Urinary bladder (tissue), 4 donors: ENCODE results near the gene OVCH1. TPM values are rescaled to one million over a fixed set of nuclear protein-coding genes. Genes with fewer than 3 reads are reported as not detected.
A peak's percentile ranks its signal among the peaks of the same experiment; 100 is the strongest.
"Not testable (repeated sequence)": the region's sequence is repeated elsewhere in the genome, so short reads cannot be mapped to it uniquely, and the experiment has no call there.

Experiments used
- DNase-seq: peaks from one replicate; pipeline ENCODE4 v3.0.0-alpha.2; 2015; ENCODE audit errors: extremely low spot score
- H3K27ac ChIP-seq: one replicate; pipeline ENCODE4 v1.5.1; 2013; ENCODE audit warnings: low read depth, mild to moderate bottlenecking, moderate library complexity
- H3K36me3 ChIP-seq: one replicate; pipeline ENCODE4 v1.6.1; 2013; ENCODE audit warnings: mild to moderate bottlenecking, moderate library complexity; ENCODE audit not compliant: insufficient read depth
- H3K4me1 ChIP-seq: one replicate; pipeline ENCODE4 v1.6.1; 2013; ENCODE audit warnings: mild to moderate bottlenecking, moderate library complexity; ENCODE audit not compliant: insufficient read depth
- H3K4me3 ChIP-seq: one replicate; pipeline ENCODE4 v1.5.1; 2013; ENCODE audit warnings: low read depth, low read length
- WGBS: extraction: QIAGEN DNeasy Blood & Tissue Kit; methylation state at CpG from one replicate; pipeline ENCODE4 v1.1.7; 2013; 5-methylcytosine and 5-hydroxymethylcytosine counted together
- polyA plus RNA-seq: library from polyadenylated mRNA; stranded (reverse); fragments of 200-250 nt; gene quantifications from one replicate; pipeline ENCODE4 v1.2.3, GENCODE V29; 2013
- total RNA-seq: library from RNA; depleted of rRNA; stranded (reverse); fragments of >200 nt; gene quantifications from one replicate; pipeline ENCODE4 v1.2.3, GENCODE V29; 2014
- donor health status: healthy with polysubstance abuse.
- donor health status: healthy.

The OVCH1 gene
- total and polyA plus RNA-seq, 2 donors, result 0.05 to 0.37 TPM

DNA sequence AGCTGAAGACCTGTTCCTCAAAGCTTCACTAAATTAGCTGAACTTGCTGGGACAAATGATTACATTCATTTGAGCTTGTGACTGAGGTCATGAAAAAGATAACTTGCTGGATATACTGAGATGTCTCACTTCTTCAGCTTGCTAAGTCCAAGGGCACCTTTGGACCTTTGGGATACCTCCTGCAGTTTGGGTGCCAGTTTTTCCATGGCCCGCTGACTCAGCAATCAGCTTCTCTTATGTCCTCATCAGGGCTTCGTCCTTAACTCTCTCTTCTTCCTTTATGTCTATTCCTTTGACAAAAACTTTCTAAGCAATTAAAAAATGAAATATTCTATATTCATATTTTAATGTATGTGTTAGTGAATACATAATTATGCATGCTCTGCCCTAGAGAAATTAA is 45.6 kb downstream of the OVCH1 start:
- H3K4me1 ChIP-seq, result no peaks in the 10 kb centered on the region
- no peak for DNase-seq
- 88% methylated on average over 2 of the region's 2 CpGs for WGBS
- H3K36me3 ChIP-seq, result no peaks in the 10 kb centered on the region
- no peak overlapping the region for H3K27ac ChIP-seq
- no peak overlapping the region for H3K4me3 ChIP-seq

DNA sequence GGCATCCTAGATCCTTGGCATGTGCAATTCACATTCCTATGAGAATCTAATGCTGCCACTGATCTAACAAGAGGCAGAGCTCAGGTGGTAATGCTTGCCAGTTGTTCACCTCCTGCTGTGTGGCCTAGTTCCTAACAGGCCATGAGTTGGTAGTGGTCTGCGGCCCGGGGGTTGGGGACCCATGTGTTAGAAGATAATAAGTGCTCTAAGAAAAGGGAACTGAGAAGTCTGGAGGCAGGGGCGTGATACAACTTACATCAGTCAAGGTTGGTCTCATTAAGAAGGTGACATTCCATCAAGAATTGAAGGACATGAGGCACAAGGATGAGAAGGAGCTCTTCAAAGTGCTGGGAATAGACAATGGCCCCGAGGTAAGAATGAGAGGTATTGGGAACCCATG is 49.3 kb downstream of the OVCH1 start:
- 84% methylated on average over 4 of the region's 4 CpGs for WGBS
- DNase-seq, result no peak
- no peak overlapping the region for H3K4me3 ChIP-seq
- H3K4me1 ChIP-seq, result no peaks in the 10 kb centered on the region
- no peak overlapping the region for H3K27ac ChIP-seq
- no peaks in the 10 kb centered on the region for H3K36me3 ChIP-seq

DNA sequence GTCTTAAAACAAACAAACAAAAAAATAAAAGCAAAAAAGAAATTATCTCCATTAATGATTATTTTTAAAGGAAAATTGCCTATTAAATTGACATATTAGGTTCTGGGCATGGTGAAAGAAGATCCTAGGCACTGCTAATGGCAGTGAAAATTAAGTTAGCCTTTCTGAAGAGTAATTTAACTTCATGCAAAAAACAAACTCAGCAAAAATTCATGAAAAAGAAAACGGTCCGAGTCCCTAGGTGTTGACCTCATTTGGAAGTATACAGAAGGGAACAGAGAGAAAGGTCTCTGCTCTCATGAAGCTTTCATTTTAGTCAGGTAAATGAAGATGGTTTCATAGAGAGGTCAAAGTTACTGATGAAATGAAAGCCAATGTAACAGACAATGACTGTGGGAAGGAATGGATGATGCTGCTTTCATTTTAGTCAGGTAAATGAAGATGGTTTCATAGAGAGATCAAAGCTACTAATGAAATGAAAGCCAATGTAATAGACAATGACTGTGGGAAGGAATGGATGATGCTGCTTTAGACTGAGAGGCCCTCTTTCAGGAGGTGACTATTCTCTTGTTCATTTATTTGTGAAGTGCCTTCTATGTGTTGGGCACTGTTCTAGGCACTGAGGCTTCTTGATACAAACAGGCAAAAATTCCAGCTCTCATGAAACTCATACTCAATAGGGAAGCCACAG is 50.1 kb downstream of the OVCH1 start:
- WGBS, result 89% methylated on average over 2 of the region's 2 CpGs
- H3K4me3 ChIP-seq, result no peak overlapping the region
- no peak overlapping the region for H3K27ac ChIP-seq
- H3K36me3 ChIP-seq, result no peaks in the 10 kb centered on the region
- no peaks in the 10 kb centered on the region for H3K4me1 ChIP-seq
- DNase-seq, result no peak

DNA sequence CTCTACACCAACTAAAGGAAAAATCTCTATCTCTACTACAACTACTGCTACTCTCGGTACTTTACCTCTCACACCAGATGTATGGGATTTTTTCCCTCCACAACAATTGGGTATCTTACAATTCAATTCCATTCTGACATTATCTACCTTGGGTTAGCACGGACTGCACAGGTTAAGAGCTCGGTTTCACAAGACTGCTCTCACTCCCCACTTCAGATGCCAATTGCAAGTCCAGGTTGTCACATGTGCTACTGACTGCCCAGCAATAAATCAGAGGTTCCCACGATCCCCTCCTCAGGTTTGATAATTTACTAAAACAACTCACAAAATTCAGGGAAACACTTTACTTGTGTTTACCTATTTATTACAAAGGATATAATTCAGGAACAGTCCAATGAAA is 58.0 kb downstream of the OVCH1 start:
- no peak overlapping the region for H3K4me3 ChIP-seq
- DNase-seq, result no peak
- no peaks in the 10 kb centered on the region for H3K36me3 ChIP-seq
- 77% methylated on average over 4 of the region's 4 CpGs for whole genome bisulfite sequencing
- no peaks in the 10 kb centered on the region for H3K4me1 ChIP-seq
- H3K27ac ChIP-seq, result no peak overlapping the region

DNA sequence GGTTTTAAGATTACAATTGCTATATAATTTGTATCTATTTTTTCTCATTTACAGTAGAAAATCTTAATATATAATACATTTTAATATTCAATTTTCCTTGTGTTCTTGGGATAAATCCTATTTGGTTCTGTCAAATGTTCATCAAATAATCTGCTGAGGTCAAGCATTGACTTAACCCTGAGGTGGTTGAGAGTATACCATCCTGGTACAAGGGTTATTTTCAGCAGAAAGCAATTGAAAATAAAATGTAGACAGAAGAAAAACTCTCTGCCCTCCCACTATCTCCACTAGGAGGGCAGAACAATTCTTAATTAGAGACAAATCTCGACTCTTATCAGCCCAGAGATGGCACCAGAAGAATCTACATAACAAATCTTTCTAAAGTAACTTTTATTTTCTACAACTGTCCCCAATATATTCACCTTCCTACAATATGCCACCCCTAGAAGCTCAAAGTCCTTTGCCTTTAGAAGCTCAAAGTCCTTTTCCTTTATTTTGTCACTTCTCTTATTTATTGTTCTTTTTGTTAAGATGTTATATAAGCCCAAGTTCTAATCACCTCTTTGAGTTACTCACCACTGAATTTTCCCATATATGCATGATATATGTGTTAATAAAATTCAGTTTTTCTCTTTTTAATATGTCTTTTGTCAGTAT is 58.6 kb downstream of the OVCH1 start:
- Histone ChIP-seq H3K27ac (no peak overlapping the region), H3K4me1 (no peaks in the 10 kb centered on the region), H3K4me3 (no peak overlapping the region), H3K36me3 (no peaks in the 10 kb centered on the region)
- no peak for DNase-seq
- 43% methylated on average over 1 of the region's 1 CpG for WGBS

DNA sequence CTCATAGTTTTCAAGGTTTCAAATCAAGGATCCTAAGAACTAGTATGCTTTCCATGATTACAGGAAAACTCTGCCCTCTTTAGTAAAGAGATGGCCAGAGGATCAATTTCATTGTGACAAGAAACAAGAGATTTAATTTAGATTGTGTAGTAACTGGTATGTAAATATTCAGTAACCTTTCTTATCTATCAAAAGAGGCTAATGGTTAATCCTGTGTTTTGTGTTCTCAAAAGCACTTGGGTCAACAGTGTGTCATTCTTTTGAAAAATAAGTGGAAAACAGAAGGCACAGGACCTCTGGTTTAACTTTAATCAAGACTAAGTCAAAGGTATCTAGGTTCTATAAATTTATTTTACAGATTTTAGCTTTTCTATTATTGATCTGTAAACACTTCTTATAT is 59.9 kb downstream of the OVCH1 start:
- DNase-seq, result no peak
- no peak overlapping the region for H3K27ac ChIP-seq
- no peaks in the 10 kb centered on the region for H3K36me3 ChIP-seq
- H3K4me3 ChIP-seq, result no peak overlapping the region
- H3K4me1 ChIP-seq, result no peaks in the 10 kb centered on the region

DNA sequence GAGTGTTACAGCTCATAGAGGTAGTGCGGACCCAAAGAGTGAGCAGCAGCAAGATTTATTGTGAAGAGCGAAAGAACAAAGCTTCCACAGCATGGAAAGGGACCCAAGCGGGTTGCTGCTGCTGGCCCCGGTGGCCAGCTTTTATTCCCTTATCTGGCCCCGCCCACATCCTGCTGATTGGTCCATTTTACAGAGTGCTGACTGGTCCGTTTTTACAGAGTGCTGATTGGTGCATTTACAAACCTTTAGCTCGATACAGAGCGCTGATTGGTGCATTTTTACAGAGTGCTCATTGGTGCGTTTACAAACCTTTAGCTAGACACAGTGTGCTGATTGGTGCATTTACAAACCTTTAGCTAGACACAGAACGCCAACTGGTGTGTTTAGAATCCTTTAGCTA is 60.7 kb downstream of the OVCH1 start:
- H3K4me1 ChIP-seq, H3K27ac ChIP-seq, H3K36me3 ChIP-seq, H3K4me3 ChIP-seq, DNase-seq: not testable (repeated sequence)
- 88% methylated on average over 10 of the region's 10 CpGs for WGBS

DNA sequence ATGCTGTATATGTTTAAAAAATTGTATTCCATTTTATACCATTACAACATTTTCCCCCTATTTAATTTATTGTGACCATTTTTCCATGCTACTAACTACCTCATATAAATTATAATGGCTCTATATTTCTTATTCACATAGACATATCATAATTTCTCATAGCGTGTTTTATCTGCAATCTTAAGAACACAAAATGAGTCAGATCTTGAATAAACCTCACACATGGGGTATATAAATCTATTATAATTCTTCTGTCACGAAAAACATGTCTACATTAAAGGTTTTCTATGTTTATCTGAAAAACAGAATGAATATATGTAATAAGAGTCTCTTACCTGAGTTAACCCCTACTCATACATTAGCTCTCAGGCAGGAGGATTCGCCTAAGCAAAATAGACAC is 66.0 kb downstream of the OVCH1 start:
- no peak for DNase-seq
- no peaks in the 10 kb centered on the region for H3K4me1 ChIP-seq
- H3K27ac ChIP-seq, result peak overlapping the region; percentile 23
- no peak overlapping the region for H3K4me3 ChIP-seq
- WGBS, result 71% methylated on average over 3 of the region's 3 CpGs
- no peaks in the 10 kb centered on the region for H3K36me3 ChIP-seq

DNA sequence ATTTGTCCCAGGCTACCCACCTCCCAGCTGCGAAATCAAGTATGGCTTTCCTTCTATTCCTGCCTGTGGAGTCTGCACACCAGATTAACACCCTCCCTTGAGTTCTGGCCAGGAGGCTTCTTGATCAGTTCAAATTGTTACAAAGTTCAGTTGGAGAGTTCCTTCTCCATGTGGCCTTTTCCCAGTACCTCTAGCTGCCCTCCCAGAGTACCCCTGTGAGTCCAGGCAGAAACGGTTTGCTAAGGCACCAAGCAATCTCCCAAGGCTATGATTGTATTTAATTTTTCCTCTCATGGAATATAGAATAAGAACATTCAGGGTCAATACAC is 66.8 kb downstream of the OVCH1 start:
- H3K4me3 ChIP-seq, result no peak overlapping the region
- H3K27ac ChIP-seq, result no peak overlapping the region
- H3K36me3 ChIP-seq, result no peaks in the 10 kb centered on the region
- WGBS, result 81% methylated on average over 2 of the region's 2 CpGs
- DNase-seq, result no peak
- no peaks in the 10 kb centered on the region for H3K4me1 ChIP-seq

DNA sequence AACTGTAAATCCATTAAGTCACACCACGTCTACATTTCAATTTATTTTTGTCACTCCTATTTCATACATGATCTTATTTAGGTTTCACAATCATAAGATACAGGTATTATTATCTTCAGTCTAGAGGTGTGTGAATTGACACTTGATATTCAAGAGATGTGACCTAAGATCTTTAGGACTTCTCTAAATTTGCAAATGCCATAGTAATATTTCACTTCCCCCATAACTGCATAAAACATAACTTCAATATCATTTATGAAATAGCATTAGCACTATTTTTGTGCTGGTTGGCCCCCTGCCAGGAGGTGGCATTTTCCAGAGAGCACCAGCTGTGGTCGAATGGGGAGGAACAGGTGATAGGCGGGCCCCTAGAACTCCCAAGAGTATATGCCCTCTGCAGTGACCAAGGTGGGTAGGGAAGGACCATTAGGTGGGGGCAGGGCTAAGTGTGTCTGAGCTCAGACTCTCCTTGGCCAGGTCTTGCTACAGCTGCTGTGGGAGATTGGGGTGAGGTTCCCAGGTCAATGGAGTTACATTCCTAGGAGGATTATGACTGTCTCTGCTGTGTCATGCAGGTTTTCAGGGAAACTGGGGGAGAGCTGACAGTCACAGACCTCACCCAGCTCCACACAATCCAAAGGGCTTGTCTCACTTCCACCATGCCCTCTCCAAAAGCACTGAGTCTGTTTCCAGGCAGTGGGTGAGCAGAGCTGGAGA is 67.3 kb downstream of the OVCH1 start:
- WGBS, result 75% methylated on average over 3 of the region's 3 CpGs
- no peak overlapping the region for H3K4me3 ChIP-seq

DNA sequence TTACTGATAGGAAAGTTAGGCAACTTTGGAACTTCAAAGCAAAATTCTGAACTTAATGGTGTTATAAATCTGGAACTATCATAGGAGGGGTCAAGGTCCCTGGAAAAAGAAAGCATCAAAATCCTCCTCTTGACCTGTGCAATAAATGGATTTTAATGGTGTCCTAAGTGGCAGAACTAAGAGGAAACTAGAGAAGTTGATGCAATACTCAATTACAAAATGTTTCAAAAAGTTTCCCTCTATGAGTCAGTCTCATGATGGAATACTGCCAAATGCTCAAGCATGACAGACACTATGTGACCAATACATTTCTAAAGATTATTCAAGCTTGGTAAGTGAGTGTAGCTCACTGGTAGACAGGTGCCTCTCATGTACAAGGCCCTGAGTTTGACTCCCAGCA is 68.9 kb downstream of the OVCH1 start:
- Histone ChIP-seq H3K27ac (no peak overlapping the region), H3K4me1 (no peaks in the 10 kb centered on the region), H3K4me3 (no peak overlapping the region), H3K36me3 (no peaks in the 10 kb centered on the region)
- no peak for DNase-seq

More for the DNA sequence above, 67.3 kb downstream of the OVCH1 start:
- DNase-seq, result no peak
- H3K27ac ChIP-seq, result no peak overlapping the region
- no peaks in the 10 kb centered on the region for H3K4me1 ChIP-seq
- no peaks in the 10 kb centered on the region for H3K36me3 ChIP-seq

DNA sequence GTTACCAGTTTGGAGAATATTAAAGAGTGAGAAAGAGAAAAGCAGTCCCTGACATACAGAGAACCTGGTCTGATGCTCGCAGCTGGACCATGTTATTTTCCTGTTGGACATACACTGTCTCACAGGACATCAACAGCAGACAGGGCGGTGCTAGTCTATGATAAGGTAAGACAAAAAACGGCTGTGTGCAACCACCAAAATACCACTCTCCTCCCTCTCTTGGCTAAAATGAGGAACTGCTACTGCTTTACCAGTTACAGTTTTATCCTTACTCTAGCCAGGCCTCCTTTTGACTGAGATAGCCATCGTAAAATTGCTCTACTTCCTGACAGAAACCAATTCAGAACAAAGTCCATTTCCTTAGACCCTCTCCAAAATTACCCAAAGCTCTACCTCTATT is 69.5 kb downstream of the OVCH1 start:
- no peak for DNase-seq
- WGBS, result 40% methylated on average over 4 of the region's 4 CpGs
- H3K36me3 ChIP-seq, result no peaks in the 10 kb centered on the region
- no peak overlapping the region for H3K4me3 ChIP-seq
- no peaks in the 10 kb centered on the region for H3K4me1 ChIP-seq
- no peak overlapping the region for H3K27ac ChIP-seq

DNA sequence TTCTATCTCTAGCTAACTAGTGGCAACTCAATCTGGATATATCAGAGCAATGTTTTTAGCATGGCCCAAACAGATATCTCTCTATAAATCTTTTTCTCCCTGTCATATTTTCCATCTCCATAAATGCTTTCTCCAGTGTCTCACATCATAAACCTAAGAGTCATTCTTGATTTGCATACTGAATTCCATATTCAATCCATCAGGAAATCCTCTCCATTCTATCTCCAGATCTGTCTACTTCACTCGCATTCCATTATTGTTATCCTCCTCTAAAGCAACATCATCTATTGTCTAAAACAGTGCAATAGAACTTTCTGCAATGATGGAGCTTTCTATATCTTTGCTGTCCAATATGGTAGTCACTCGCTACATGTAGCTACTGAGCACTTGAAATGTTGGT is 71.0 kb downstream of the OVCH1 start:
- H3K4me1 ChIP-seq, result no peaks in the 10 kb centered on the region
- H3K36me3 ChIP-seq, result no peaks in the 10 kb centered on the region
- no peak overlapping the region for H3K4me3 ChIP-seq
- WGBS, result 90% methylated on average over 2 of the region's 2 CpGs
- no peak for DNase-seq
- H3K27ac ChIP-seq, result no peak overlapping the region

DNA sequence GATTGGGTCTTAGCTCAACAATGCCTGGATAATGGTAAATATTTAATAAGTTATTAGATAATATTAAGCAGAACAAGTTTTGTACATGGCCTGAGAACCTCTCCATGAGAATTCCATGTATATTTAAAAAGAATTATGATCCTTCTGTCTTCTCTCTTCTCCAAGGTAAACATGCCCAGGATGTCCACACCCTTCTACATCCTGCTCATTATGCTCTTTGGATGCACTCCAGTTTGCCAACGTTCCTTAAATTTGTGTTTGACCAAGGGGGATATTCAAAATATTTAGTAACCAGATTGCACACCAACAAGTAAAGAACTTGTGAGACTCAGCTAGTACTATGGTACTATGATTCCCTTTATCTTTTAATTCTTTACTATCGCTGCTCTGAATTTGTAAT is 71.8 kb downstream of the OVCH1 start:
- H3K4me3 ChIP-seq, result no peak overlapping the region
- no peak overlapping the region for H3K27ac ChIP-seq
- no peaks in the 10 kb centered on the region for H3K4me1 ChIP-seq
- DNase-seq, result no peak
- no peaks in the 10 kb centered on the region for H3K36me3 ChIP-seq
- WGBS, result 60% methylated on average over 2 of the region's 2 CpGs
